Measurements from ENCODE around the gene IL19.

GRCh38 chr1:206774093-206774492 is 3.5 kb downstream of the IL19 start:
- TF ChIP-seq TCF12 (IDR thresholded peaks at IDR 0.05) (no peak), SMC3 (IDR thresholded peaks at IDR 0.05; ENCODE audit: low read depth, low read length) (no peak), POLR2AphosphoS5 (IDR thresholded peaks at IDR 0.05; ENCODE audit: low read depth, low read length) (no peak)
- TF ChIP-seq, protein P1, sequence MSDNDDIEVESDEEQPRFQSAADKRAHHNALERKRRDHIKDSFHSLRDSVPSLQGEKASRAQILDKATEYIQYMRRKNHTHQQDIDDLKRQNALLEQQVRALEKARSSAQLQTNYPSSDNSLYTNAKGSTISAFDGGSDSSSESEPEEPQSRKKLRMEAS (IDR thresholded peaks at IDR 0.05; ENCODE audit: low read depth): no peak
